NT2/D1 (cell line): ENCODE measurements around the gene MACO1.
"Not testable (repeated sequence)": the region's sequence is repeated elsewhere in the genome, so short reads cannot be mapped to it uniquely, and the experiment has no call there.

Experiments used
- DNase-seq: peaks from one replicate; pipeline ENCODE4 v3.0.0-alpha.2; 2011; ENCODE audit warnings: low read depth, low spot score
- H3K27me3 ChIP-seq: 2 replicates; pipeline ENCODE4 v1.6.0; 2011; ENCODE audit warnings: mild to moderate bottlenecking; ENCODE audit not compliant: insufficient read length, insufficient read depth
- H3K36me3 ChIP-seq: 2 replicates; pipeline ENCODE4 v1.6.1; 2011; ENCODE audit warnings: mild to moderate bottlenecking, low read length, mixed read lengths; ENCODE audit not compliant: insufficient read depth, insufficient read length
- H3K4me1 ChIP-seq: 2 replicates; pipeline ENCODE4 v1.5.1; 2011; ENCODE audit not compliant: insufficient read depth, insufficient read length
- H3K4me3 ChIP-seq: 2 replicates; pipeline ENCODE4 v1.5.1; 2011; ENCODE audit warnings: low read depth; ENCODE audit not compliant: insufficient read length
- H3K9ac ChIP-seq: 2 replicates; pipeline ENCODE4 v1.6.0; 2011; ENCODE audit warnings: low read depth; ENCODE audit not compliant: insufficient read length
- H3K9me3 ChIP-seq: 2 replicates; pipeline ENCODE4 v1.5.1; 2011; ENCODE audit warnings: mild to moderate bottlenecking, low read length; ENCODE audit not compliant: insufficient read depth
- SUZ12 ChIP-seq: IDR thresholded peaks from 2 replicates; pipeline ENCODE4 v1.6.1; 2011; ENCODE audit not compliant: insufficient read length, insufficient read depth; ENCODE audit errors: extremely low read depth
- YY1 ChIP-seq: IDR thresholded peaks from 2 replicates; pipeline ENCODE4 v1.6.1; 2011; ENCODE audit not compliant: insufficient read length, insufficient read depth
- ZNF274 ChIP-seq: IDR thresholded peaks from 2 replicates; pipeline ENCODE4 v1.6.1; 2011; ENCODE audit warnings: mild to moderate bottlenecking, low read depth, low read length

The MACO1 gene

GRCh38 chr1:25501235-25502058 lies 70.8 kb downstream of the MACO1 start:
- DNase-seq: peak; percentile 75
- peaks cover 31% of the 10 kb centered on the region for H3K36me3 ChIP-seq
- no peaks in the 10 kb centered on the region for H3K9me3 ChIP-seq
- H3K27me3 ChIP-seq: no peaks in the 10 kb centered on the region
- H3K9ac ChIP-seq: no peak overlapping the region
- no peak for TF ChIP-seq ZNF274
- TF ChIP-seq SUZ12: no peak
- no peak for TF ChIP-seq YY1
- peaks cover 33% of the 10 kb centered on the region for H3K4me1 ChIP-seq
- no peak overlapping the region for H3K4me3 ChIP-seq

- Histone ChIP-seq H3K9me3 (no peaks in the 10 kb centered on the region), H3K36me3 (peaks cover 18% of the 10 kb centered on the region), H3K4me3 (no peak overlapping the region), H3K27me3 (no peaks in the 10 kb centered on the region), H3K4me1 (peaks cover 33% of the 10 kb centered on the region), H3K9ac (peak overlapping the region; percentile 46)
- TF ChIP-seq ZNF274: no peak
- no peak for TF ChIP-seq YY1
- TF ChIP-seq SUZ12: no peak
- no peak for DNase-seq
Observed at GRCh38 chr1:25502957-25503356, 72.3 kb downstream of the MACO1 start.

DNA sequence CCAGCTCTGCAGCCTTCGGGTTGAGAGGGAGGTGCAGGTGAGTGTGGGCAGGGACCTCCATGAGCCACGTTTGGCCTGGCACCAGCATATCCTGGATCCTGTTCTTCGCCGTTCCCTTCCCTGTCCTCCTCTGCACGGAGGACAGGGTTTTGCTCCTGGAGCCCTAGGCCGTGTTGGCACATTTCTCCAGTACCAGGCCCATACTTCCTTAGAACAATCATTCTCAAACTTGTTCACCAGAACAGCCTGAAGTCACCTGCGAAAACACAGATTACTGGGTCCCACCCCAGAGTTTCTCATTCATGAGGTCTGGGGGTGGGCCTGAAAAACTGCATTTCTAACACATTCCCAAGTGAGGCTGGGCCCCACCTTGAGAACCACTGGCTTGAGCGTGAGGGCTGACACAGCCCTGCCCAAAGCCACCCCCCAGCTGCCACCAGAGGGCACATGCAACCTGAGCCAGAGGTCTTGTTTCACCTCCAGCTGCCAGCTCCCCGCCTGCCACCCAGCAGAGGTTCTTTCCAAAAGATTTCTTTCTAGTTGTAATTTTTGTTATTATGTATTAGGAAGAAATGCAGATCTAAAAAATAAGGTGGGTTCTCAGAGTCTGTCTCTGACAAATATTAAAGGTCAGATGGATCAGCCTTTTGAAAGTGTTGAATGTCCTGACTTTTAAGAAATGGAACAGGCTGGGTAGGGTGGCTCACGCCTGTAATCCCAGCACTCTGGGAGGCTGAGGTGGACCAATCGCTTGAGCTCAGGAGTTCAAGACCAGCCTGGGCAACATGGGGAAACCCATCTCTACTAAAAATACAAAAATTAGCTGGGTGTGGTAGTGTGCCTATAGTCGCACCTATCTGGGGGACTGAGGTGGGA lies 73.1 kb downstream of the MACO1 start:
- no peak for TF ChIP-seq YY1
- no peak for TF ChIP-seq SUZ12
- no peak for TF ChIP-seq ZNF274
- H3K9ac ChIP-seq: peak overlapping the region; percentile 46
- DNase-seq: no peak
- no peak overlapping the region for H3K4me3 ChIP-seq
- no peaks in the 10 kb centered on the region for H3K27me3 ChIP-seq
- peaks cover 11% of the 10 kb centered on the region for H3K36me3 ChIP-seq
- H3K4me1 ChIP-seq: peaks cover 33% of the 10 kb centered on the region
- no peaks in the 10 kb centered on the region for H3K9me3 ChIP-seq

GRCh38 chr1:25504706-25505595 lies 74.3 kb downstream of the MACO1 start:
- TF ChIP-seq ZNF274 (no peak), SUZ12 (no peak), YY1 (no peak)
- Histone ChIP-seq H3K36me3 (peaks cover 6% of the 10 kb centered on the region), H3K4me3 (no peak overlapping the region), H3K4me1 (peaks cover 33% of the 10 kb centered on the region), H3K9me3 (no peaks in the 10 kb centered on the region), H3K27me3 (no peaks in the 10 kb centered on the region), H3K9ac (no peak overlapping the region)
- DNase-seq: no peak

DNA sequence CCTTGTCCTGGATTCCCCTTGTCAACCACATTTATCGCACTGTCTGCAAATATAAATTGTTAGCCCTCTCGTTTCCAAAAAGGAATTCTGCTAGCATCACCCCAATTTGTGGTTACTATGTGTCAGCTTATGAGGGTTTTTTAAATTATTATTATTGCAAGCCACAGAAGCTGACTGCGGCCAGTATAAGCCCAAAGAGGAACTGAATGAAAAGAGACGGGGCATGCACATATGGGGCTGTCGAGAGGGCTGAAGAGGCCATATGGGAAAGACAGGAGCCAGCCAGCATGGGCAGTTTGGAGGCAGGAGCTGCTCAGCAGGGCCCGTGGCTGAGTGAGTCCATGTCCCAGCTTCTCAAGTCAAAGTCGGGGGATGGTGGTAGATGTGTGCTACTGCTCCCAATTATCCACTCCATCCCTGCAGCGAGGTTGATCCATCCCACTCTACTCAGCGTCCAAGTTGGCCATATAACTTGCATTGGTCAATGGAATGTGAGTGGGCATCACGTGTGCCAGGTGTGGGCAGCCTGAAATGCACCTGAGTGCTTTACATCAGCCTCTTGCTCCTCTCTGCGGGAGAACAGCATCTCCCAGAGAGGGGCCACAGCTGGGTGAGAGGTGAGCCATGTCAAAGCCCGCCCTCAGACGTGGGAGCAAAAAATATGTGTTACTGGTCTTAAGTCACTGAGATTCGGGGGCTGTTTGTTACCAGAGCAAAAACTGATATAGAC lies 75.1 kb downstream of the MACO1 start:
- H3K4me3 ChIP-seq: no peak overlapping the region
- H3K36me3 ChIP-seq: peaks cover 6% of the 10 kb centered on the region
- no peaks in the 10 kb centered on the region for H3K9me3 ChIP-seq
- H3K9ac ChIP-seq: peak overlapping the region; percentile 23
- TF ChIP-seq ZNF274 (no peak), SUZ12 (no peak), YY1 (no peak)
- H3K4me1 ChIP-seq: peaks cover 33% of the 10 kb centered on the region
- H3K27me3 ChIP-seq: no peaks in the 10 kb centered on the region
- DNase-seq: no peak

- H3K4me3 ChIP-seq: peak overlapping the region; percentile 36
- peak overlapping the region; percentile 23 for H3K9ac ChIP-seq
- H3K4me1 ChIP-seq: peaks cover 24% of the 10 kb centered on the region
- not testable (repeated sequence) for H3K27me3 ChIP-seq, H3K36me3 ChIP-seq, DNase-seq, H3K9me3 ChIP-seq
Observed at GRCh38 chr1:25506566-25507463, 76.1 kb downstream of the MACO1 start.
